Measurements from ENCODE around the gene GHRL. TPM values are rescaled to one million over a fixed set of nuclear protein-coding genes. Genes with fewer than 3 reads are reported as not detected.

Gene GHRL
- total RNA-seq, 2 experiments from 2014 or later, result 0.73 TPM; not detected in 1

- Mint-ChIP-seq H3K27ac (no peak overlapping the region), H3K4me1 (ENCODE audit: low read depth) (peaks cover 12% of the 10 kb centered on the region), H3K4me3 (no peak overlapping the region), H3K36me3 (peaks cover 19% of the 10 kb centered on the region), H3K27me3 (no peaks in the 10 kb centered on the region), H3K9me3 (no peaks in the 10 kb centered on the region)
- CTCF ChIA-PET, result interaction anchor here (0.6 kb wide), 1 partner anchor 9 kb away, joined by 3 read pairs; no protein-coding TSS in a partner anchor
- no peak for DNase-seq
- POLR2A ChIA-PET, result no interaction called here
- intact Hi-C loops (cut with micrococcal nuclease), result no loop called here
Observed at GRCh38 chr3:10290481-10291176, 2.1 kb downstream of the GHRL start.

DNA sequence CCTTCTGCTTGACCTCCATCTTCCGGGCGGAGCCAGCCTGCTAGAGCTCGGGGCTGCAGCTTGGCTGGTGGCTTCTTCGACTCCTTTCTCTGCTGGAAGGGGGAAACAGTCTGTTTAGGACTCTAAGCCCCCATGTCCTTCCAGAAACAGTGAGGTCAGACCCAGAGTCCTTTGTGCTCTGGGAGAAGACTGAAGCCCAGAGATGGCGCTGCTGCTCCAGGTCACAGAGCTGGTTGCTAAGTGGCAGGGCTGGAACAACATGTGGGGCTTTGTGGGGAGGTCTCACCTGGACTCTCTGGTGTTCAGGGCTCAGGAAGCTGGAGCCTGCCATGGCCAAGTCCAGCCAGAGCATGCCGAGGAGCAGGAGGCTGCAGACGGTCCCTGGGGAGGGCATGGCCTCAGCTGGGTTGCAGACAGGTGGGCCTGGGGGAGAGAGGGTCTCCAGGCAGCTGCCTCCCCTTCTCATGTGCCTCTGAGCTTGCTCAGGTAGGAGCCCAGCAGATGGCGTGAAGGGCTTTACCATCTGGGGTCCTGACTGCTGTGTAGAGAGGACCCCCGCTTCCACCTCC, 2.9 kb downstream of the GHRL start:
- no peak overlapping the region for H3K4me3 Mint-ChIP-seq
- POLR2A ChIA-PET, result no interaction called here
- H3K27ac Mint-ChIP-seq, result no peak overlapping the region
- no peaks in the 10 kb centered on the region for H3K27me3 Mint-ChIP-seq
- DNase-seq, result no peak
- CTCF ChIA-PET, result interaction anchor here (0.6 kb wide), 1 partner anchor 10 kb away, joined by 3 read pairs; no protein-coding TSS in a partner anchor
- peaks cover 16% of the 10 kb centered on the region for H3K36me3 Mint-ChIP-seq
- peaks cover 19% of the 10 kb centered on the region for H3K4me1 Mint-ChIP-seq (ENCODE audit: low read depth)
- intact Hi-C loops (cut with micrococcal nuclease), result no loop called here
- H3K9me3 Mint-ChIP-seq, result no peaks in the 10 kb centered on the region

DNA sequence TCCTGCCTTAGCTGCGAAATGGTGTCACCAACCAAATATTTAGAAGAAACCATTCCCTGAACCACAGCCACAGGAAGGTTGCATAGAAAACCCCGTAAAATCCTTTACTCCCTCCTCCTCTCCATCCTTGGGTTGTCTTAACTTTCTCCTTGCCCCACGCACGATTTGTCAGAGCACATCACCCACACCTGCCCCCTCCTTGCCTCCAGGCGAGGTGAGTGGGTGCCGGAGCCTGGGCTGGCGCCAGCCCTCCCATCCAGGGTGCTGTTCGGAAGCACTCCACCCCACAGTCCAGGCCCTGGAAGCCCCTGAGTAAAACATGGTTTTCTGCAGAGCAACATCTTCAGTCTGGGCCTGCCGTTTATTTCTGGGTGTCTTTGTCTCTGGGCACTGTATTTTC, 3.7 kb downstream of the GHRL start:
- H3K27ac Mint-ChIP-seq, result no peak overlapping the region
- peaks cover 16% of the 10 kb centered on the region for H3K36me3 Mint-ChIP-seq
- ChIA-PET CTCF (no interaction called here), POLR2A (no interaction called here)
- H3K4me3 Mint-ChIP-seq, result no peak overlapping the region
- intact Hi-C loops (cut with micrococcal nuclease), result no loop called here
- peaks cover 27% of the 10 kb centered on the region for H3K4me1 Mint-ChIP-seq (ENCODE audit: low read depth)
- no peaks in the 10 kb centered on the region for H3K9me3 Mint-ChIP-seq
- H3K27me3 Mint-ChIP-seq, result no peaks in the 10 kb centered on the region
- DNase-seq, result no peak

GRCh38 chr3:10288575-10288960, 4.2 kb downstream of the GHRL start:
- H3K27ac Mint-ChIP-seq, result no peak overlapping the region
- H3K4me1 Mint-ChIP-seq (ENCODE audit: low read depth), result peaks cover 32% of the 10 kb centered on the region
- POLR2A ChIA-PET, result no interaction called here
- no peaks in the 10 kb centered on the region for H3K27me3 Mint-ChIP-seq
- H3K9me3 Mint-ChIP-seq, result no peaks in the 10 kb centered on the region
- CTCF ChIA-PET, result interaction anchor here (1.4 kb wide), 1 partner anchor 35 kb away, joined by 3 read pairs; no protein-coding TSS in a partner anchor
- DNase-seq, result no peak
- no peak overlapping the region for H3K4me3 Mint-ChIP-seq
- intact Hi-C loops (cut with micrococcal nuclease), result no loop called here
- peaks cover 18% of the 10 kb centered on the region for H3K36me3 Mint-ChIP-seq

GRCh38 chr3:10287936-10288574, 4.7 kb downstream of the GHRL start:
- Mint-ChIP-seq H3K36me3 (peaks cover 23% of the 10 kb centered on the region), H3K9me3 (no peaks in the 10 kb centered on the region), H3K4me1 (ENCODE audit: low read depth) (peaks cover 37% of the 10 kb centered on the region), H3K27me3 (no peaks in the 10 kb centered on the region), H3K4me3 (no peak overlapping the region), H3K27ac (no peak overlapping the region)
- no peak for DNase-seq
- POLR2A ChIA-PET, result no interaction called here
- intact Hi-C loops (cut with micrococcal nuclease), result no loop called here
- CTCF ChIA-PET, result interaction anchor here (1.1 to 5.2 kb wide), 6 partner anchors 17 to 443 kb away, joined by 3 to 29 read pairs (median 3); partner anchors contain the start of gene CRELD1

GRCh38 chr3:10286596-10287295, 6.0 kb downstream of the GHRL start:
- H3K9me3 Mint-ChIP-seq, result no peaks in the 10 kb centered on the region
- no peaks in the 10 kb centered on the region for H3K27me3 Mint-ChIP-seq
- POLR2A ChIA-PET, result interaction anchor here (1.7 kb wide), 1 partner anchor 24 kb away, joined by 6 read pairs; no protein-coding TSS in a partner anchor
- intact Hi-C loops (cut with micrococcal nuclease), result no loop called here
- CTCF ChIA-PET, result interaction anchor here (0.7 to 5.2 kb wide), 9 partner anchors 13 to 441 kb away, joined by 3 to 29 read pairs (median 3); partner anchors contain the start of gene CRELD1
- H3K4me1 Mint-ChIP-seq (ENCODE audit: low read depth), result peaks cover 45% of the 10 kb centered on the region
- DNase-seq, result peak; percentile 43
- no peak overlapping the region for H3K4me3 Mint-ChIP-seq
- peak overlapping the region; percentile 18 for H3K27ac Mint-ChIP-seq
- peaks cover 29% of the 10 kb centered on the region for H3K36me3 Mint-ChIP-seq

GRCh38 chr3:10286133-10286524, 6.6 kb downstream of the GHRL start:
- ChIA-PET CTCF (interaction anchor here (0.6 to 5.2 kb wide), 7 partner anchors 13 to 304 kb away, joined by 3 to 29 read pairs (median 3); partner anchors contain the start of gene TATDN2), POLR2A (interaction anchor here (1.7 kb wide), 1 partner anchor 23 kb away, joined by 6 read pairs; no protein-coding TSS in a partner anchor)
- Mint-ChIP-seq H3K9me3 (no peaks in the 10 kb centered on the region), H3K4me1 (ENCODE audit: low read depth) (peaks cover 45% of the 10 kb centered on the region), H3K4me3 (no peak overlapping the region), H3K36me3 (peaks cover 30% of the 10 kb centered on the region), H3K27me3 (no peaks in the 10 kb centered on the region), H3K27ac (peak overlapping the region; percentile 76)
- no peak for DNase-seq
- intact Hi-C loops (cut with micrococcal nuclease), result no loop called here

- DNase-seq, result peak; percentile 55
- H3K36me3 Mint-ChIP-seq, result peaks cover 36% of the 10 kb centered on the region
- H3K4me1 Mint-ChIP-seq (ENCODE audit: low read depth), result peaks cover 51% of the 10 kb centered on the region
- H3K9me3 Mint-ChIP-seq, result no peaks in the 10 kb centered on the region
- CTCF ChIA-PET, result interaction anchor here (0.6 to 5.2 kb wide), 4 partner anchors 23 to 163 kb away, joined by 3 to 29 read pairs (median 5); partner anchors contain the start of gene TATDN2
- peak overlapping the region; percentile 81 for H3K27ac Mint-ChIP-seq
- POLR2A ChIA-PET, result interaction anchor here (1.7 kb wide), 1 partner anchor 22 kb away, joined by 6 read pairs; no protein-coding TSS in a partner anchor
- no peaks in the 10 kb centered on the region for H3K27me3 Mint-ChIP-seq
- no peak overlapping the region for H3K4me3 Mint-ChIP-seq
- intact Hi-C loops (cut with micrococcal nuclease), result loop anchor here (2.0 kb wide), 1 partner anchor 21 kb away; no protein-coding TSS in a partner anchor
Observed at GRCh38 chr3:10285272-10286132, 7.2 kb downstream of the GHRL start.

DNA sequence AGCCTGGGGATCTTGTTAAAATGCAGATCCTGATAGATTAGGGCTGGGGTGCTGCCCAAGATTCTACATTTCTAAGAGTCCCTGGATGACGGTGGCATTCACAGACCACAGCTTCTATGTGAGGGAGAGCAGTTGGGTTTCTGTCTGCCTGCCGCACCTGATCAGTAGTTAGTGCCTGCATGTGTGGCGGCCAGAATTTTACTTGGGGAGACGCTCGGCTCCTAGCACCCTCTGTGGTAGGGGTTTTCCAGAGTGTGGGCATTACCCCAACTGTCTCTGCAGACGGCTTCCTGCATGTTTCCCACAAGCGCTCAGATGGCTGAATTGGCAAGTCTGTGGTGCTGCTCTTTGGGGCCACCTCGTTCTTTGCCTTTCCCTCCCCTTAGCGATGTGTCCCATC, 8.3 kb downstream of the GHRL start:
- Mint-ChIP-seq H3K9me3 (no peaks in the 10 kb centered on the region), H3K4me3 (no peak overlapping the region), H3K27ac (peak overlapping the region; percentile 81), H3K4me1 (ENCODE audit: low read depth) (peaks cover 61% of the 10 kb centered on the region), H3K36me3 (peaks cover 45% of the 10 kb centered on the region), H3K27me3 (no peaks in the 10 kb centered on the region)
- ChIA-PET POLR2A (no interaction called here), CTCF (interaction anchor here (5.2 kb wide), 1 partner anchor 22 kb away, joined by 29 read pairs; no protein-coding TSS in a partner anchor)
- intact Hi-C loops (cut with micrococcal nuclease), result loop anchor here (1.0 to 5.0 kb wide), 3 partner anchors 20 to 167 kb away; partner anchors contain the start of gene BRK1
- peak; percentile 68 for DNase-seq

DNA sequence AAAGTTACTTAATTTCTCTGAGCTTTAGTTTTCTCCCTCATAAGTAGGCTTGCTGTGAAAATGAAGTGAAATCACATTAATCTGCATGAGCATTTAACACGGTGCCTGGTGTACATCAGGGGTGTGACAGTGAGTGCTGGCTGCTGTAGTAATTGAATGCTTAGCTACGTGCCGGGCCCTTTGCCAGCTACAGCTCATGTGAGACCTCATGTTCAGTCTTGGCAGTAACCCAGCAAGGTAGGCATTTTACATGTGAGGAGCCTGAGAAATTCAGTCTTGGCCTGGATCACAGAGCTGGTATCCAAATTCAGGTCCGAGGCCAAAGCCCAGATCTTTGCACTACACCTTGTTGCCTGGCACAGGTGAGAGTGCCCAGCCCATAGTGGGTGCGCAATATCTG, 9.1 kb downstream of the GHRL start:
- no peak for DNase-seq
- Mint-ChIP-seq H3K27me3 (no peaks in the 10 kb centered on the region), H3K36me3 (peaks cover 48% of the 10 kb centered on the region), H3K27ac (peak overlapping the region; percentile 16), H3K4me1 (ENCODE audit: low read depth) (peaks cover 69% of the 10 kb centered on the region), H3K4me3 (no peak overlapping the region), H3K9me3 (no peaks in the 10 kb centered on the region)
- intact Hi-C loops (cut with micrococcal nuclease), result loop anchor here (1.0 to 5.0 kb wide), 3 partner anchors 19 to 166 kb away; partner anchors contain the start of gene BRK1
- ChIA-PET POLR2A (no interaction called here), CTCF (interaction anchor here (5.2 kb wide), 1 partner anchor 21 kb away, joined by 29 read pairs; no protein-coding TSS in a partner anchor)

DNA sequence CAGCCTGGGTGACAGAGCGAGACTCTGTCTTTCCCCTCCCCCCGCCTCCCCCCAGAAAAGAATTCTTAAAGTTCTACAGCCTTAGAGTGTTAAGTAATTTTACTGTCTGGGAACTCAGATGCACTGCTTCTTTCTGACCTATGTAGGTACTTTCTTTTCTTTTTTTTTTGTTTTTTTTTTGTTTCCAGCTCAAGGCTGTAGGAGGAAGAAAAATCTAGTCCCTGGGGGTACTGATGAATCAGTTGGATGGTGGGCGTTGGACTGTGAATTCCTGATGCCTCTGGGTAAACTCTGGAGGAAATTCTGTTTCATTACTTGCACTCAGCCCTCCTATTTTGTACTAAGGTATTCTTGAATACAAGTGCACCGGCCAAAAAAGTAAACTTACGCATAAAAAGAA, 10.8 kb downstream of the GHRL start:
- Mint-ChIP-seq H3K27ac (peak overlapping the region; percentile 65), H3K36me3 (peaks cover 48% of the 10 kb centered on the region), H3K9me3 (no peaks in the 10 kb centered on the region), H3K4me3 (no peak overlapping the region), H3K27me3 (no peaks in the 10 kb centered on the region), H3K4me1 (ENCODE audit: low read depth) (peaks cover 79% of the 10 kb centered on the region)
- intact Hi-C loops (cut with micrococcal nuclease), result loop anchor here (5.0 kb wide), 1 partner anchor 165 kb away; the partner anchor contains the start of gene BRK1
- no peak for DNase-seq
- ChIA-PET POLR2A (no interaction called here), CTCF (no interaction called here)
